ENCODE data around the gene MGAT5B.

MGAT5B gene

DNA sequence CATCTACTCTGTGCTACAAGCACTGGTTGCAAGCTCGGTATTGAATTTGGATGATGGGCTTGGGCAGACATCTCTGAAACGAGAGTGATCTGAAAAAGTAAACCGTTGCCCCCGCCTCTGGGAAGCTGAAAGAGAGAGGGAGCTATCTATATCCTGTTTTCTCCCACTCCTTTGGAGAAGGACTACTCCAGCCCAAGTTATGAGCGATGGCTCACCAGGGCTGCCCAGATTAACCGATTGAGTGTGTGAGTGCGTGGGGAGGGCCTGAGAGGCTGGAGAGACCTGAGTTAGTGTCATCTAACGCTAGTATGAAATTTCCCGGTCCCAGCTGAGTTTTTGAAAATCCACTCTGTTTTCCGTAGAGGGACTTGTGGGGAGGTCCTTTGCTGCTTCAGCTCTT is 11.5 kb downstream of the MGAT5B start:
- no peak for DNase-seq (ENCODE audit: low read depth in 2 of 2)

- no peak for DNase-seq (ENCODE audit: low read depth in 2 of 2)
Measured at GRCh38 chr17:76880268-76880667, 12.1 kb downstream of the MGAT5B start.

DNA sequence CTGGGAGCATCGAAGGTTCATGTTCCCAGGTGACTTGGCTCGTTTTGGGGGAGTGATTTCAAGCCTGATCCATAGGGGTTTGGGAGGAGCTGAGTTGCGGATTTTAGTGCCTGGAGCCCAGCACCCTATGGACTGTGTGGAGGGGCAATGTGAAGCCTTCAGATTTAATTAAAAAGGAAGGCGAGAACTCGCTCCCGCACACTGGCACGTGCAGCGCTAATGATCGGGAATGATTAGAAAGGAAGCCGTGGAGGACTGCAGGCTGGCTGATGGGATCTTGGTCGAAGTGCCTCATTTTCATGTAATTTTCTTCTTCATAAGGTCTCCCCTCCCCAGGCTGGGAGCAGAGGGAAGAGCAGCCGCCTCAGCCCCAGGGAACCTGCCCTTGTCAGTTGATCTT is 12.8 kb downstream of the MGAT5B start:
- no peak for DNase-seq (ENCODE audit: low read depth in 2 of 2)

DNA sequence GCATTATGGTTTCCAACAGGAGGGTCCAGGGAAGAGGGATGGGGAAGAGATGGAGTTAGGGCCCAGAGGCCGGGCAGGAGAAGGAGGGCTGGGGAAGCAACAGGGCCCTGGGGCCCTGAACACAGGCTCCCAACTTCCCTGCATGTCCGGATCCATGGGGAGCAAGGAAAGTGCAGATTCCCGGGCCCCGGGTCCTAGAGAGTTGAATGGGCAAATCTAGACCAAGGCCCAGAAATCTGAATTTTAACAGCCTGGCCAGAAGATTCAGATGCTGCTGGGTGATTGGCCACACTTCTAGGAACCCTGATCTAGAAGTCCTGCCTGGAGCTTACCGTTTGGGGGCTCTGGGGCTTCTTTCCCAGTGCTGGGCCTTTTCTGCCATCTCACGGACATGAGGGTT is 13.2 kb downstream of the MGAT5B start:
- no peak for DNase-seq (ENCODE audit: low read depth in 2 of 2)

DNA sequence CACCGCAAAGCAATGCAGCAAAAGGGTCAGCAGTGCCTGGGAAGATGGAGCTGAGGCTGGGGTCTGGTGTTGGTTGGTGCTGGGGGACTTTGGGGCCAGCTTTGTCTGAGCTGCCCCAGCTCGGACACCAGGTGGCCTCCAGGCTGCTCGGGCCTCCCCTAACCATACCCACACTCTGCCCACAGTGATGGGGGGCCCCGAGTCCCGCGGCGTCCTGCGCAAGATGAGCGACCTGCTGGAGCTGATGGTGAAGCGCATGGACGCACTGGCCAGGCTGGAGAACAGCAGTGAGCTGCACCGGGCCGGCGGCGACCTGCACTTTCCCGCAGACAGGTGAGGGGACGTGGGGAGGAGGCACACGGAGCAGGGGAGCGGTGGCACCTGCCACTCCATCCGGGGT is 13.8 kb downstream of the MGAT5B start:
- no peak for DNase-seq (ENCODE audit: low read depth in 2 of 2)

- no peak for DNase-seq (ENCODE audit: low read depth in 2 of 2)
Measured at GRCh38 chr17:76883744-76884525, 15.7 kb downstream of the MGAT5B start.

GRCh38 chr17:76884995-76885893 is 17.0 kb downstream of the MGAT5B start:
- DNase-seq (ENCODE audit: low read depth in 2 of 2) = no peak

DNA sequence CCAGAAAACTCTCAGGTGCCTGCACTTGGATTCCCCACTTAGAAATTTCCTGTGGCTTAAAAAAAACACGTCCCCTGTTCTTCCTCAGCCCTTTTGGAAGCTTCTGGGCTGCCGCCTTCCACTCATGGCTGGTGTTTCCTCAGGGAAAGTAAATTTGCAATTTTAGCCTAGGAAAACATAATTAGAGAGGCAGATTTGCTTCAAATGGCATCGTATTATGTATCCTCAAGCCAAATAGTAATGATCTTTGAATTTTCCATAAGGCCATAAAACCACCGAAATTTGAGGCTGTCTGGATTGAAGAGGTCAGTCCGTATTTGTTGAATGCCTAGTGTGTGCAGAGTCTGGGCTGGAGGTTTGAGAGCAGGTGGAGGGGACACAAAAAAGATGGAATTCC is 17.7 kb downstream of the MGAT5B start:
- no peak for DNase-seq (ENCODE audit: low read depth in 2 of 2)

GRCh38 chr17:76886395-76886794 is 18.2 kb downstream of the MGAT5B start:
- DNase-seq (ENCODE audit: low read depth in 2 of 2) = no peak

DNA sequence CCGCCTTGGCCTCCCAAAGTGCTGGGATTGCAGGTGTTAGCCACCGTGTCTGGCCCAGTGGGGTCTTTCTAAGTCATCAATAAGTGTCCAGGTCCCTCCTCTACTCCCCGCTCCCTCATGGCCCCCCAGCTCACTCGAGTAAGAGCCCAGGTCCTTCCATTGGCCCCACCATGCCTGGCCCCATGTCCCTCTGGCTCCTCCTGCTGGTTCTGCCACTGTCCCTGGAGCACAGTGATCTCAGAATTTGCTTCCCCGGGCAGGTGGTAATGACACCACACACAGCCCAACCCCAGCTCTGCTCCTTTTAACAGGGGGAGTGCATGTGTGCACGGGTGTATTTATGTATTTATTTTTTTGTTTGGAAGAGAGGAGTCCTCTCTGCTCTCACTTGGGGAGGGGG is 19.6 kb downstream of the MGAT5B start:
- DNase-seq (ENCODE audit: low read depth in 2 of 2) = no peak

- no peak for DNase-seq (ENCODE audit: low read depth in 2 of 2)
Measured at GRCh38 chr17:76888661-76889060, 20.5 kb downstream of the MGAT5B start.

GRCh38 chr17:76889323-76889722 is 21.1 kb downstream of the MGAT5B start:
- no peak for DNase-seq (ENCODE audit: low read depth in 2 of 2)

GRCh38 chr17:76892329-76892728 is 24.1 kb downstream of the MGAT5B start:
- DNase-seq (ENCODE audit: low read depth in 2 of 2) = no peak

- DNase-seq (ENCODE audit: low read depth in 2 of 2) = no peak
Measured at GRCh38 chr17:76893623-76894334, 25.6 kb downstream of the MGAT5B start.

GRCh38 chr17:76894842-76895241 is 26.6 kb downstream of the MGAT5B start:
- DNase-seq (ENCODE audit: low read depth in 2 of 2) = no peak

DNA sequence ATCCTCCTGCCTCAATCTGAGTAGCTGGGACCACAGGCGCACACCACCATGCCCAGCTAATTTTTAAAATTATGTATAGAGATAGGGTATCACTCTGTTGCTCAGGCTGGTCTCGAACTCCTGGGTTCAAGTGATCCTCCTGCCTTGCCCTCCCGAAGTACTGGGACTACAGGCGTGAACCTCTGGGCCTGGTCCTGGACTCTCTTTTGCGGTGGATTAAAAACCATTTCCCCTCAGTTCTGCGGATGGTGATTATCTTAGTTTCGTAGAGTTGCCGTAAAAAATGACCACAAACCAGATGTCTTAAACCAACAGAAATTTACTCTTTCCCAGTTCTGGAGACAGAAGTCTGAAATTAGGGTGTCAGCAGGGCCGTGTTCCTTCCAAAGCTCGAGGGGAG is 28.8 kb downstream of the MGAT5B start:
- DNase-seq (ENCODE audit: low read depth in 2 of 2) = no peak

DNA sequence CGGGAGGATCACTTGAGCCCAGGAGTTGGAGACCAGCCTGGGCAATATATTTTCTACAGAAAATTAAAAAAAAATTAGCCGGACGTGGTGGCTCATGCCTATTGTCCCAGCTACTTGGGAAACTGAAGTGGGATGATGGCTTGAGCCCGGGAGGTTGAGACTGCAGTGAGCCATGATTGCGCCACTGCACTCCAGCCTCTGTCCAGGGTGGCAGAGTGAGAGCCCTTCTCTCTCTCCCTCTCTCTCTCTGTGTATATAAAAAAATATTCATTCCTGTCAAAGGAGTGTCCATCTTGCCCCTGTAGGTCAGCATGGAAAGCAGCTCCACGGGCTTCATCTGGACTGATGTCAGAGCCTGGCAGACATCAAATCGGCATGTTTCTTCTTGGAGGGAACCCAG is 31.2 kb downstream of the MGAT5B start:
- no peak for DNase-seq (ENCODE audit: low read depth in 2 of 2)

DNA sequence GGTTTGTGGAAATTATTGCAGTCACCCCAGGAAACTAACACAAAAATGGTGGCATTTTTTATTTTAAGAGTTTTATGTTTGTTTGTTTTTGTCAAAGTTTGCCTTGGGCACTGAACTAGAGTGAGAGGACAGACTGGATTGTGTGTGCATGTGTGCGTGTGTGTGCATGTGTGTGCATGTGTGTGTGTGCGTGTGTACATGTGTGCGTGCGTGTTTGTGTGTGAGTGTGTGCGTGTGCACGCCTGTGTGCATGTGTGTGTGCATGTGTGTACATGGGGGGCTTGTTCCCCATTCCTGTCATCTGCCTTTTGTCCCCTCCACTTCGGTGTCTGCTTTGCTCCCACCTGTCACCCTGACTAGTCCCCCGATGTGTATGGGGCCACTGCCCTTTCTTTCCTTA is 32.5 kb downstream of the MGAT5B start:
- no peak for DNase-seq (ENCODE audit: low read depth in 2 of 2)

- DNase-seq (ENCODE audit: low read depth in 2 of 2) = no peak
Measured at GRCh38 chr17:76901542-76902197, 33.5 kb downstream of the MGAT5B start.

- no peak for DNase-seq (ENCODE audit: low read depth in 2 of 2)
Measured at GRCh38 chr17:76902476-76902875, 34.3 kb downstream of the MGAT5B start.

DNA sequence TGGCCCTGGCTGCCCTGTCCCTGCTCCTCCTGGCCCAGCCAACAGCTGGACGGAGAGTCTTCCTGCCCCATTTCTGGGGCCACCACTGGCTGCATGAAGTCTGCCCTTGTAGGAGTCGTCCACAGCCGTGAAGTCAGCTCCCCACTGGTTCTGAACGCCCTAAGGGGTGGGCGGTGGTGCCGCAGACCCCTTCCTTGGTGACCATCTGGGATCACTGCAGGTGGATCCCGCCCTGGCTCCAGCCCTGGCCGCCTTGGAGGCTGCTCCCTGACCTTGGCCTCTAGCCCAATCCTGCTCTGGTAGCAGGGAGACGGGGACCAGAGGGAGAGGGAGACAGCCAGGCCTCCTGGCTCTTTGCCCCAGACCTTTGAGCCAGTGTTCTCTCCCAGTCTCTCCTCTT is 35.4 kb downstream of the MGAT5B start:
- no peak for DNase-seq (ENCODE audit: low read depth in 2 of 2)

DNA sequence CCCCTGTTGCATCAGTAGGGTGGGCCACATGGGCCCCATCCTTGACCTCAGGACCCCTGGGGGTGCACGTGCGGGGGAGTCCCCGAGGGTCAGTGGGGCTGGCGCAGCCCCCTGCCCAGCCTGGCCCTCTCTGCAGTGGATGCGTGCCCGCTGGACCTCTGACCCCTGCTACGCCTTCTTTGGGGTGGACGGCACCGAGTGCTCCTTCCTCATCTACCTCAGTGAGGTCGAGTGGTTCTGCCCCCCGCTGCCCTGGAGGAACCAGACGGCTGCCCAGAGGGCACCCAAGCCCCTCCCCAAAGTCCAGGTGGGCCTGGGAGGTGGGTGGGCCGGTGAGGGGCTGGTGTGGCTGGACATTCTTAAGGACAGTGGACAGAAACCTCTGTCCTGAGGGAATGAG is 35.9 kb downstream of the MGAT5B start:
- DNase-seq (ENCODE audit: low read depth in 2 of 2) = no peak
